Stimulated activated CD8-positive, alpha-beta memory T cell treated with anti-CD3 and anti-CD28 coated beads, Interleukin-2, amount 100 ng/mL, for 48 hours (primary cell): ENCODE measurements around the gene SKAP2.

Source experiments
- DNase-seq, 2 donors: peaks; one replicate each; pipeline ENCODE4 v3.0.0-alpha.2; 2020; ENCODE audit warnings: low read depth in 2 of 2

Gene SKAP2

DNA sequence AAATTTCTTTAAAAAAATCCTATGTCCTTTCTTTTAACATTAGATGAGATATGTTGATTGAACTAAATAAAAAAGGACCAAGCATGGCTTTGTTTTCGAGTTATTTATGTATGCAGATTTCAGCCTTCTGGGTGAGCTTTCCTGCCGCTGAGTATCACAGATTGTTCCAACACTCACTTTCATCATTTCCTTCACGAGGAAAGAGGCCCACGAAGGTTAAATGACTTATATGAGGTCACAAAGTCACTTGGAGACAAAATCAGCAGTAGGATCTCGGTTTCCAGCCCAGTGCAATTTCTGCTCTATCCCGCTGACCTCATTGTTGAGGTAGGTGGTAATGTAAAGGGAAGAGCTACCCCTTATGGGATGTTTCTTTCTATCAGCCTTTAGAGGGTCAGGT is 226.8 kb downstream of the SKAP2 start:
- no peak for DNase-seq

DNA sequence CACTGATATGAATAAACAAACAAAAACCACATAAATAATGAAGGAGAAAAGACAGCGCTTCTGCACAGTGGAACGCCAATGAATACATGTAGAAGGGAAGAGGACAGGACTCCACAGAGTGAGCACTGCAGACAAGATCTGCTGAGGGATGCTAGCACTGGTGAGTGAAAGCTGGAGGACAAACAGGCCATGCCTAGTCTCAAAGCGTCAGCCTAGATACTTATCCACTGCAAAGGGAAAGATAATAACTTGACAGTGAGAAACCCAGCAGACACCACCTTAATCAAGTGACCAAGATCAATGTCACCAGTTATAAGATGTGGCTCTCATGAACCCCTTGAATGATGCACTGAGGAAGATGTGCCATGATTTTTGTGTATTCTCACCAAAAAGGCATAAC is 227.6 kb downstream of the SKAP2 start:
- no peak for DNase-seq

DNA sequence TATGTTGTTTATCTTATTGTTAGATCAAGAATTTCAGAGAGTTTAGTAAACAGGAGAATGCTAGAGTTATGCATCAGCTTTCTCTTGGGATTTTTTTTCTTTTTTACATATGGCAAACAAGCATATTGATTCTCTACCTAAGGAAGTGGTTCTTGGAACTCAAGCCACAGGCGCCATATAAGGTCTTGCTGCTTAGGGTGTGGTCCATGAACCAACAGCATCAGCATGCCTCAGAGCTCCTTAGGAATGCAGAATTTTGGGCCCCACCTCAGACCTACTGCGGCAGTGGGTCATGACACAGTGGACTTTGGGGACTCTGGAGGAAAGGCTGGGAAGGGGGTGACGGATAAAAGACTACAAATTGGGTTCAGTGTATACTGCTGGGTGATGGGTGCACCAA is 230.8 kb downstream of the SKAP2 start:
- no peak for DNase-seq

DNA sequence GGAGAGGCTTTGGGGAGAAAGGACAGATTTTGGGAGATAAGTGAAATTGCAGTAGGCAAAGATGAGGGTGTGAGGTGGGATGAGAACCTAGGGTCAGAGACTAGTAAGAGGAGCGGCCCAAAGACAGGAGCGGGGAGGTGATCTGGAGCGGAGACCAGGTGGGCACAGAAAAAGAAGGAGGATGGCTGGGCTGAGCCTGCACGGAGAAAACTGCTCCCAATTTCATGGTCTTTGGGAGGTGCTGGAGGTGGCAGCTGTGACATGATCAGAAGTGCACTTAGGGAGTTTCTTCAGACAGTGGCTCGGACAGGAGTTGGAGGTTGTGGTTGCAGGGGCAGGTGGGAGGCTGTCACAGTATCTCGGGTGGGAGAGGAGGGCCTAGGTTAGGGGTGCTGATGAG is 232.8 kb downstream of the SKAP2 start:
- DNase-seq, result no peak

DNA sequence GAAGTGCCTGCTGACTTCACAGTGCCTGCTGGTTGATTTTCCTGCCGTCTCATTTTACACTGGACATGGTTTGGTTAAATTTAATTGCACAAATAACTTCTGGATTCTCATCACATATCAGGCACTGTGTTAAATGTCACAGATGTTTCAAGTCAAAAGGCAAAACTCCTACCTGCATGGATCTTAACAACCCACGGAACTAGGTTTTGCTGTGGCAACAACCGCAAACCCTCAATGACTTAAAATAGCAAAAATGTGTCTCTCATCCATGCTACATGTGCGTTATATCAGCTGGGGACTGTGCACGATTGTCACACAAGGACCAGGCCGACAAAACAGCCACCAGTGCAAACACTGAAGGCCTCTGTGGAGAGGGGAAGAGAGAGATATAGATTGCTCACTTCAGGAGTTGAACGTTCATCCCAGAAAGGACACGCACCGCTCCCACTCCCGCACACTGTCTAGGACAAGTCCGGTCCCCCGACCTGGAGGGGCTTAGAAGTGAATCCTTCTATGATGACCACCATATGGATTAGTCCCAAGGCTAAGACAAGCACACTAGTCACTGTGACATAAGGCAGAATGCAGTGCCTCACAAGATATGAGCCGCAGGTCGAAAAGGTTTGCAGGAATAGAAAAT is 233.3 kb downstream of the SKAP2 start:
- DNase-seq, result no peak

DNA sequence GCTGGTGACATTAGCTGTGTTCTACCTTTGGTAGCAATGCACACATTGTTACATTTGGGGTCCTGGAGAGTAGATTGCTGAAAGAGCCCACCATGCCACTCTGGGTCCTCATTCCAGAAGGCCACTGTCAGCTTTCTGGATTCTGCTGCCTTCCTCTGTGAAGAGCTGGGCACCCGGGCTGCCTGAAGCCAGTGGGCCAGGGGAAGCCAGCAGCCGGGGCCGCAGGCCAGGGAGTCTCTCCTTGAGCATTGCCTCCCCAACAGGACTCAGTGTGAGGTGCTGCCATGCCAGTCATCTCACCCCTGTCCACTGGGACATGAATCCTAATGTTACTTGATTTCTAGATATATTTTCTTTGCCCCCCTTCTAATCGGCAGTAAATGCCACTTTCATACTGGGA is 234.0 kb downstream of the SKAP2 start:
- no peak for DNase-seq

DNA sequence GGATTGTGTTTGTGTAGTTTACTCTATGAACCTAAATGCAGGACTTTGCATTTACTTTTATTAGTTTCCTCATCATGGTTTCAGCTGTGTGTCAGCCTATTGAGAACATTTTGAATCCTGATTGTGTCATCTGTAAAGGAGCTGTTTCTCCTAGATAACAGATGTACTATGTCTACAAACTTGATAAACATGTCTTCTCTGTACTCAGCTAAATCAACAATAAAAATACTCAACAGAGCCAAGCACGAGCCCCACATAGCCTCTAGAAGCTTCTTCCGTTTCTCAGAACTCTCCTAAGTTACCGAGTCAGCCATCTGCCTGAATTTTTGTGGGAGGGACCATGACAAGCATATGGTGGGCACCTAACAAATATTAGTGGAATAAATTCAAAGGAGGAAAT is 234.7 kb downstream of the SKAP2 start:
- no peak for DNase-seq

DNA sequence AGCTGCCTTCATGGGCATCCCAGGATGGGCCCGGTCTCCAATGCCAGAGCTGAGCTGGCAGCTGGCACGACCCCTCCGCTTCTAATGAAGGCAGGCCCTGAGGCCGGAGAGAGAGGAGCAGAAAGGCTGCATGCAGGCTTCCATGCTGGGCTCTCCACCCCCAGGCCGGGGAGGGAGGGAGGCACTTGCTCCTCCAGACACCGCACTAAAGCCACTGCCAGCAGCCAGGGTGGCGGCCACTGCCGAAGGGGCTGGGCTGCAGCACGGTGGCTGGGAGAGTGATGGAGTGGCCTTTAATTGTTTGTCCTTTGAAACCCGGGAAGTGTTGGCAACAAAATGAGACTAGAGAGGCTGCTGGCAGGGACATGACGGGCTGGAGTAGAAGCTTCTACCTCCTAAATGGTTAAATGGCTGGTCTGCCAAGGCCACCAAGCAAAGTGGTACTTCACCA is 236.5 kb downstream of the SKAP2 start:
- DNase-seq, result no peak

DNA sequence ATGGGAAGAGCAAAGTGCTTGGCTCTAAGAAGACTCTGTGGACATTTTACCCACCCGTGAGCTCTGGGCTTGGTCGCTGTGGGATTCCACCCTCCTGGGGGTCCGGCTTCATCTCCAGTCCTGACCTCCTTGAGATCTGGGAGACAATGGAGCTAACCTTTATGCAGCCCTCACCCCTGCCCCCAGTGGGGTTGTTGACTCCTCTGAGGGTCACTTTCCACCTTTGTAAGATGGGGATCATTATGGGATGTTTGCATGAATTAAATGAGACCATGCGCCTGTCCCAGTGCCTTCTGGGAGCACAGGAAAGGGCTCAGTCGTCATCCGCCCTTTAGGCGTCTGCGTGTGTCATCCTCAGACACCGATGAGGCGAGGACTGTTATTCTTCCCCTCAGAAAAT is 237.2 kb downstream of the SKAP2 start:
- DNase-seq, result no peak

DNA sequence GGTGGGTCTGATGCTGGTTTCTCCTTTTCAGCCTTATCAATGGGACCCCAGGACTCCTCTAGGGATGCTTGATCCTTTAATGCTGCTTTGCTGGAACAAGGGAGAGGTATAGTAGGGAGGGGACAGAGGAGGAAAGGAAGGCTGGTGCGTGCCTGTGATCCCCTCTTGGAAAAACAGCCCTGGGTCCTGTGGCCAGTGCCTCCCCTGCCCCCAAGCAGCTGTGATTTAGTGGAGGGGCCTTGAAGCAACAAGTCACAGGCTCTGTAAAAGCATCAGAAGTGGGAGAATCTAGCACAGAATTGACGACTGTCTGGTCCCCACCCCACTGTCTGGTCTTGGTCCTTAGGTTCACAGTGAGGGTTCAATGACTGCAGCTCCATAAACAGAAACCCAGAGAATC is 237.7 kb downstream of the SKAP2 start:
- no peak for DNase-seq

DNA sequence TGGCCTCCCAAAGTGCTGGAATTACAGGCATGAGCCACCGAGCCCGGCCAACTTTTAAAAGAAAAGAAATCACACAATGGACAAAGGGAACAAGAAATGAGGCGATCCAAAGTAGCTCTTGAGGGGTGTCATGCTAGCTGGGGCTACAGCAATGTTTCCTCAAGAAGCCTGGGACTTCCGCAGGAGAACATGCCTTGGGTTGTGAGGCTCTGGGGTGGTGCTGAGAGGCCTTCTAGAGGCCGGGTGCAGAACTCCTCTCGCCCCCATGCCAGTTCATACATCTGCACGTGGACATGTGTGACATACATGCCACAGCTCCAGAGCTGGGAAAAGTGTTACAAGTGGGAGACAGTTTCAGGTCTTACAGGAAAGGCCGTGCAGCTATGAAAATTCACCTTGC is 238.2 kb downstream of the SKAP2 start:
- DNase-seq, result no peak

DNA sequence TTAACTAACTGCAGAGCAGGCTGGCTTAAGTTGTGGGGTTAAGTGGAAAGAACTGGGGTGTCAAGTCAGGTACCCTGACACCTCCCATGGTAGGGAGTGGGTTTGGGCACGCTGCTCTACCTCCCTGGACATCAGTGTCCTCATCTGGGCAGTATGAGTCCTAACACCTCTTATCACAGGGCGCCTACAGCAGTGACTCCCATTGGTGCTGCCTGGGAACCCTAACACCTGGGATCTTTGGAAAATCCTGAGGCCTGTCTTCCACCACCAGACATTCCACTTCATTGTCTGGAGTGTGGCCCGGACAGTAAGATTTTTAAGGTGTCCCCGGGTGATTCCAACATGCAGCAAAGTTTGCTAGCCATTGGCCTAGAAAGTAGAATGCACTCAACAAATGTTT is 239.1 kb downstream of the SKAP2 start:
- no peak for DNase-seq

DNA sequence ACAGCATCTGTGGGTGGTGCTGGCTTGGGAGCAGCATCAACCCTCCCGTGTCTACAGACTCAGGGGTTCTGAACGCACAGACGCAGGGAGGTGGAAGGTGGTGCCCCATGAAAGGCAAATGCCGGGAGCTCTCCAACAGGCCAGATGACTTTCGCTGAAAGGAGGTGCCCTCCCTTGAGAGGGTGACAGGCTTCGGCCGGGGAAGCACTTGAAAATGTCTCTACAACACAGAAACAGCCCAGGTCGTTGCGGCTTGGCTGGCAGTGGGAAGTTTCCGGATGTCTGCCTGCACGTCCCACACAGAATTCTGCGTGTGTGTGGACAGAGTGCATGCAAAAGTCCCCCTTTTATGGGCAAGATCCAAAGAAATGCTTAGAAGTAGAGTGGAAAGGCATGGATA is 239.6 kb downstream of the SKAP2 start:
- DNase-seq, result no peak

DNA sequence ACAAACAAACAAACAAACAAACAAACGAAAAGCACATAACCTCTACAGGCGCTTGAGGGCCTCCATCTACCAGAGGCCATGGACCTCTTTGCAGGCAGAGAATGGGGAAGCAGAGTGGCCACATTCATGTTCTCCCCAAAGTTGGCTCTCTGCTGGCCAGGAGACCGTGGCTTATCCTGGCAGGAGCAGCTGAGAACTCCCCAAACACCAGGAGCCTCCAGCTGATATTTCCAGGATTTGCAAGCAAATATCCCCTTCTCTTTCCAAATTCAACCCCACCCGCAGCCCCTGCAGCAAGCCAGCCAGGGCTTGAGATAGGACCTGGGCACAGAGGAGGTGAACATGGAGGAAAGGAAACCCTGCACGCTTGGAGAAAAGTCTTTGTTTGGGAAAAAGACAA is 240.0 kb downstream of the SKAP2 start:
- DNase-seq, result no peak

DNA sequence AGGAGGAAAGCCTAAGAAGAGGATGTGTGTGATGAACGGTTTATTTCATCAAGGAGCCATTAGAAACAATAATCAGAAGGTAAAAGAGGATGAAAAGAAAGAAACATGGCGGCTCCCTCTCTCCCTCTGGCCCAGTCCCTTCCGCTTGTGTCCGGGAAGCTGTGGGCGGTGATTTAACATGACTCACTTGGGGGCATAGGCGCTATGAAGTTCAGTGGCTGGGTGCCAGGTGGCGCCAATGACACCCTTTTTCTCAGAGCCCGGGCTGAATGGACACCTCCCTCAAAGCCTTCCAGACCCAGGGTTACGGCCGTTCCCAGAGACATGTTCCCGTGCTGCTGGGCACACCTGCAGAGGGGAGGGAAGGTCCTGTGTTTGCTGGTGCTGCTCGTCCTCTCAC is 244.0 kb downstream of the SKAP2 start:
- no peak for DNase-seq

DNA sequence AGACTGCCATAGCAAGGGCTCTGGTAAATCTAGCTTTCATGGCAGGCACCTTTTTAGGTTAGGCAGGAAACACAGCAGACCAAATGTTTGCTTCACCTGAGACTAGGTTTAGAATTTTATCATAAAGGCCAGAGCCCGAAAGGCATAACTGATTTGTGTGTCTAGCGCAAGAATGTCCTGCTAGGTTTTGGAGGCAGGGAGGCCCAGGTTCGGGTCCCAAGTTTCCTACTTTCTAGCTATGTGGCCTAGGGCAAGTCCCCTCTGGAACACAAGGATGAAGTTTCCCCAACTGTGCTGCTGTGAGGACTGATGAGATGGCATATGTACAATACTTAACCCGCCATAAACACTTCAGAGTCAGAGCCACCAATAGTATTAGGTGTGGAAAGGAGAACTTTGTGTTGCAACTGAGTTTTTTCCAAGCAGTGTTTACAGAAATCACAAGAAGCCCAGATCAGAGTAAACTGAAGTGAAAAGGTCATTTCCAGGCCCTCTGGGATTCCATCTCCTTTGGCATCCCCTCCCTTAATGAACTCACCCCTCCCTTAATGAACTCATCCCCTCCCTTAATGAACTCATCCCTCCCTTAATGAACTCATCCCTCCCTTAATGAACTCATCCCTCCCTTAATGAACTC is 244.9 kb downstream of the SKAP2 start:
- no peak for DNase-seq

DNA sequence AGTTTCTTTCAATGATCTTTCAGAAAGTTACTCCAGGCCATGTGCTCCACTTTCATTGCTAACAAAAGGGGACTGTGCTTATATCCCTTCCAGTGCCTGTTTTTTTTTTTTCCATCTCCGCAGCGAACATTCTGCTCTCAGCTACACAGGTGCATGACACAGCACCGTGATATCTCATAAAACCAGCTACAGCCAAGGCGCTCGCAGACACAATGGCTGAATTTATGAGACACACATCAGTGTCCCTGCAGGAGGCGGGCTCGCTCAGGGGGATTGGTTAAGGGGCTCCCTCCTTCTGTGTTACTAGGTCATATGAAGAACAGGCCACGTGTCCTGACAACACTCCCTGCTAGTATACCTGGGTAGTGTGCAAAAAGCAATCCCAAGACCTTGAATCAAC is 245.5 kb downstream of the SKAP2 start:
- no peak for DNase-seq

DNA sequence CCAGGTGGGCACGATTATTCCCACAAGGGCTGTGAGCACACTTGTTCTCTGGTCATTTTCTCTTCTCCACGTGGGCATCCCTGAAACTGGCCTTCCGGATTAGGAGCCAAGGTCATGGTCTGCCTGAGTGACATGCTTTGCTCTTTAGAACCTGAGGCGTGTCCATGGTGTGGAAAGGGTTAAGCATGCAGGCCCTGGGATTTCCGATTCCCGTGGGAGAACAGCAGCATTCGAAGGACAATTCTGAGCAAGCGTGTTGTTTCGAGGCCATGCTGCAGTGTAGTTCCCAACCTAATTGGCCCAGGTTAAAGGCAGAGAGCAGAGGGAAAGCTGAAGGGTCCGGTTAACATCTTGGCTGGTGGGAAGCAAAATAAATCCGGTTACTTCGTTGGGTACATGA is 245.9 kb downstream of the SKAP2 start:
- DNase-seq, result no peak
